ENCODE data around the gene HBG2.
"Not testable (repeated sequence)": the region's sequence is repeated elsewhere in the genome, so short reads cannot be mapped to it uniquely, and the experiment has no call there.

Gene HBG2

GRCh38 chr11:5298451-5298850 lies 43.9 kb upstream of the HBG2 start:
- no peak for TF ChIP-seq POLR2AphosphoS5 (IDR thresholded peaks at IDR 0.05; ENCODE audit: low read depth)
- no peak overlapping the region for H3K4me3 ChIP-seq (replicated peaks; ENCODE audit: insufficient read depth, low read length)
- H3K27me3 ChIP-seq (ENCODE audit: insufficient read depth, poor library complexity, severe bottlenecking): peaks cover 4% of the 10 kb centered on the region
- no peak for DNase-seq (ENCODE audit: low read depth in 1 of 2, low spot score in 1 of 2)
- no peak overlapping the region for H3K27ac ChIP-seq (replicated peaks)

- H3K27ac ChIP-seq (replicated peaks): no peak overlapping the region
- DNase-seq (ENCODE audit: low read depth in 1 of 2, low spot score in 1 of 2): no peak
- peaks cover 4% of the 10 kb centered on the region for H3K27me3 ChIP-seq (ENCODE audit: insufficient read depth, poor library complexity, severe bottlenecking)
- H3K4me3 ChIP-seq (replicated peaks; ENCODE audit: insufficient read depth, low read length): no peak overlapping the region
- TF ChIP-seq GABPA (IDR thresholded peaks at IDR 0.05; ENCODE audit: low read depth) (no peak), POLR2AphosphoS5 (IDR thresholded peaks at IDR 0.05; ENCODE audit: low read depth) (no peak)
Observed at GRCh38 chr11:5297721-5298323, 43.2 kb upstream of the HBG2 start.

- H3K27ac ChIP-seq (replicated peaks); H3K27me3 ChIP-seq (ENCODE audit: insufficient read depth, poor library complexity, severe bottlenecking); DNase-seq (ENCODE audit: low read depth in 1 of 2, low spot score in 1 of 2); H3K4me3 ChIP-seq (replicated peaks; ENCODE audit: insufficient read depth, low read length): not testable (repeated sequence)
Observed at GRCh38 chr11:5294342-5294995, 39.9 kb upstream of the HBG2 start.

GRCh38 chr11:5293028-5293427 lies 38.4 kb upstream of the HBG2 start:
- H3K4me3 ChIP-seq (replicated peaks; ENCODE audit: insufficient read depth, low read length): no peak overlapping the region
- peaks cover 2% of the 10 kb centered on the region for H3K27me3 ChIP-seq (ENCODE audit: insufficient read depth, poor library complexity, severe bottlenecking)
- no peak overlapping the region for H3K27ac ChIP-seq (replicated peaks)
- no peak for TF ChIP-seq SPI1 (IDR thresholded peaks at IDR 0.05; ENCODE audit: borderline replicate concordance, low read depth)
- no peak for TF ChIP-seq POLR2AphosphoS5 (IDR thresholded peaks at IDR 0.05; ENCODE audit: low read depth)
- no peak for TF ChIP-seq REST (IDR thresholded peaks at IDR 0.05; ENCODE audit: insufficient replicate concordance, low read depth)
- no peak for TF ChIP-seq GABPA (IDR thresholded peaks at IDR 0.05; ENCODE audit: low read depth)
- no peak for TF ChIP-seq CTCF (IDR thresholded peaks at IDR 0.05; ENCODE audit: insufficient read depth, low read length)
- DNase-seq (ENCODE audit: low read depth in 1 of 2, low spot score in 1 of 2): no peak

- Histone ChIP-seq H3K4me3 (replicated peaks; ENCODE audit: insufficient read depth, low read length) (no peak overlapping the region), H3K27me3 (ENCODE audit: insufficient read depth, poor library complexity, severe bottlenecking) (no peaks in the 10 kb centered on the region), H3K27ac (replicated peaks) (no peak overlapping the region)
- TF ChIP-seq REST (IDR thresholded peaks at IDR 0.05; ENCODE audit: insufficient replicate concordance, low read depth) (no peak), CTCF (IDR thresholded peaks at IDR 0.05; ENCODE audit: insufficient read depth, low read length) (peak; percentile 49)
- peak; percentile 7 to 18 for DNase-seq (ENCODE audit: low read depth in 1 of 2, low spot score in 1 of 2)
Observed at GRCh38 chr11:5291207-5291838, 36.7 kb upstream of the HBG2 start.
